HepG2 (cell line): ENCODE data around the gene BLVRA. TPM values are rescaled to one million over a fixed set of nuclear protein-coding genes. Genes with fewer than 3 reads are reported as not detected.

Source experiments
- AKNA ChIP-seq: sonication (generic); formaldehyde crosslinking; IDR thresholded peaks from 2 replicates; pipeline ENCODE4 v1.4.0; 2020; ENCODE audit warnings: missing genetic modification reagents, borderline replicate concordance
- BHLHE40 ChIP-seq: IDR thresholded peaks from 2 replicates; pipeline ENCODE4 v1.6.1; 2011; ENCODE audit warnings: low read length, improper control_type of control experiment
- EHMT2 ChIP-seq: fragments of 200-600 bp; sonication (generic); IDR thresholded peaks from 2 replicates; pipeline ENCODE4 v1.7.0; 2017; ENCODE audit warnings: antibody characterized with exemption, low read depth, low read length, borderline replicate concordance
- HCFC1 ChIP-seq: fragments of 150-350 bp; IDR thresholded peaks from 2 replicates; pipeline ENCODE4 v1.6.1; 2014; ENCODE audit warnings: low read depth, low read length
- MBD4 ChIP-seq: IDR thresholded peaks from 2 replicates; pipeline ENCODE4 v1.6.1; 2012; ENCODE audit warnings: low read length, inconsistent platforms, borderline replicate concordance
- MEIS2 ChIP-seq: sonication (generic); formaldehyde crosslinking; IDR thresholded peaks from 2 replicates; pipeline ENCODE4 v1.9.0; 2021; ENCODE audit warnings: mild to moderate bottlenecking, missing genetic modification reagents
- MIER3 ChIP-seq: IDR thresholded peaks from 2 replicates; pipeline ENCODE4 v1.6.1; 2016; ENCODE audit warnings: missing compliant biosample characterization, borderline replicate concordance
- NR2C2 ChIP-seq: sonication (generic); formaldehyde crosslinking; IDR thresholded peaks from 2 replicates; pipeline ENCODE4 v1.4.0; 2020; ENCODE audit warnings: missing genetic modification reagents, mild to moderate bottlenecking, moderate library complexity, borderline replicate concordance
- PHB2 ChIP-seq: fragments of 450-650 bp; IDR thresholded peaks from 2 replicates; pipeline ENCODE4 v1.6.1; 2018; ENCODE audit not compliant: partially characterized antibody
- PHF8 ChIP-seq: sonication (generic); formaldehyde crosslinking; IDR thresholded peaks from 2 replicates; pipeline ENCODE4 v1.5.0; 2020; ENCODE audit warnings: missing genetic modification reagents
- RAD21 ChIP-seq: fragments of 450-650 bp; formaldehyde crosslinking; IDR thresholded peaks from 2 replicates; pipeline ENCODE4 v1.5.0; 2020; ENCODE audit warnings: mild to moderate bottlenecking
- SNAI1 ChIP-seq: sonication (generic); formaldehyde crosslinking; IDR thresholded peaks from 2 replicates; pipeline ENCODE4 v1.5.0; 2020; ENCODE audit warnings: mild to moderate bottlenecking, missing genetic modification reagents, borderline replicate concordance
- SSRP1 ChIP-seq: IDR thresholded peaks from 2 replicates; pipeline ENCODE4 v1.6.1; 2016; ENCODE audit warnings: control low read depth
- ZKSCAN5 ChIP-seq: sonication (generic); formaldehyde crosslinking; IDR thresholded peaks from 2 replicates; pipeline ENCODE4 v1.5.1; 2020; ENCODE audit warnings: mild to moderate bottlenecking, missing genetic modification reagents
- ZNF101 ChIP-seq: sonication (generic); formaldehyde crosslinking; IDR thresholded peaks from 2 replicates; pipeline ENCODE4 v1.4.0; 2020; ENCODE audit warnings: mild to moderate bottlenecking, low read depth, missing genetic modification reagents, borderline replicate concordance
- ZNF225 ChIP-seq: sonication (generic); formaldehyde crosslinking; IDR thresholded peaks from 2 replicates; pipeline ENCODE4 v1.4.0; 2020; ENCODE audit warnings: mild to moderate bottlenecking, missing genetic modification reagents
- ZNF256 ChIP-seq: sonication (generic); formaldehyde crosslinking; conservative IDR thresholded peaks from 2 replicates; pipeline ENCODE4 v1.4.0; 2020; ENCODE audit warnings: missing genetic modification reagents
- ZNF501 ChIP-seq: sonication (generic); formaldehyde crosslinking; IDR thresholded peaks from 2 replicates; pipeline ENCODE4 v1.5.1; 2020; ENCODE audit warnings: mild to moderate bottlenecking, moderate library complexity, missing genetic modification reagents
- ZNF546 ChIP-seq: sonication (generic); formaldehyde crosslinking; conservative IDR thresholded peaks from 2 replicates; pipeline ENCODE4 v1.8.1; 2023; ENCODE audit warnings: mild to moderate bottlenecking, missing genetic modification reagents
- ZNF691 ChIP-seq: sonication (generic); formaldehyde crosslinking; IDR thresholded peaks from 2 replicates; pipeline ENCODE4 v1.4.0; 2020; ENCODE audit warnings: missing genetic modification reagents, low read depth, mild to moderate bottlenecking, borderline replicate concordance
- ZNF816 ChIP-seq: sonication (generic); formaldehyde crosslinking; IDR thresholded peaks from 2 replicates; pipeline ENCODE4 v1.8.0; 2022; ENCODE audit warnings: missing genetic modification reagents, mild to moderate bottlenecking, borderline replicate concordance
- ZNF850 ChIP-seq: sonication (generic); formaldehyde crosslinking; conservative IDR thresholded peaks from 2 replicates; pipeline ENCODE4 v1.9.0; 2021; ENCODE audit warnings: mild to moderate bottlenecking, missing genetic modification reagents
- ZSCAN21 ChIP-seq: sonication (generic); formaldehyde crosslinking; IDR thresholded peaks from 2 replicates; pipeline ENCODE4 v1.8.0; 2022; ENCODE audit warnings: mild to moderate bottlenecking, missing genetic modification reagents, moderate library complexity, borderline replicate concordance
- polyA plus RNA-seq, 8 experiments: library from polyadenylated mRNA; depleted of rRNA in 3 of 8; stranded (reverse) in 7 of 8; unstranded in 1 of 8; fragments of >200 nt; fragmentation: Illumina TruSeq in 4 of 8; extraction: Trizol in 4 of 8; gene quantifications; 2 replicates each; pipeline versions ENCODE4 v1.2.1 to v1.2.3, GENCODE V29; 2011 to 2016; ENCODE audit warnings: low read depth in 4 of 8, missing spikeins in 1 of 8, mixed read lengths in 1 of 8; ENCODE audit not compliant: insufficient read depth in 1 of 8
- total RNA-seq, 5 experiments: library from RNA; depleted of rRNA; stranded (reverse); fragments of >200 nt; fragmentation: Illumina TruSeq; extraction: Trizol; gene quantifications; 2 replicates each; pipeline ENCODE4 v1.2.3, GENCODE V29; 2016; ENCODE audit warnings: low read depth in 1 of 5
- TF ChIP-seq, protein P1 (sequence below): sonication (generic); formaldehyde crosslinking; IDR thresholded peaks from 2 replicates; pipeline ENCODE4 v1.9.0; 2021; ENCODE audit warnings: missing genetic modification reagents, mild to moderate bottlenecking, borderline replicate concordance

BLVRA gene
- total and polyA plus RNA-seq, 2 of the 13 experiments (the other 11 are each of a cell fraction or from before 2014, with no cell fraction given): 39.2 to 64.2 TPM

- no peak for TF ChIP-seq AKNA (CRISPR knock-in tag)
- no peak for TF ChIP-seq MEIS2
- no peak for TF ChIP-seq BHLHE40
- 0 out of 2 replicates have a peak, but pooled peaks have one; percentile 46 for TF ChIP-seq ZNF501 (CRISPR knock-in tag)
- TF ChIP-seq MBD4: no peak
- no peak for TF ChIP-seq EHMT2
- no peak for TF ChIP-seq PHB2
- TF ChIP-seq HCFC1: no peak
- TF ChIP-seq ZSCAN21 (CRISPR knock-in tag): peak; percentile 20; the same call in 1 of the 2 replicates
- TF ChIP-seq ZKSCAN5 (CRISPR knock-in tag): no peak
- TF ChIP-seq ZNF546 (CRISPR knock-in tag): no peak
- TF ChIP-seq SNAI1 (CRISPR knock-in tag): no peak
- no peak for TF ChIP-seq SSRP1 (CRISPR knock-in tag)
- 0 out of 2 replicates have a peak, but pooled peaks have one; percentile 13 for TF ChIP-seq ZNF850 (CRISPR knock-in tag)
- TF ChIP-seq ZNF225 (CRISPR knock-in tag): no peak
- peak; percentile 89 for TF ChIP-seq ZNF691 (CRISPR knock-in tag)
- no peak for TF ChIP-seq ZNF256
- no peak for TF ChIP-seq MIER3 (CRISPR knock-in tag)
- TF ChIP-seq, protein P1, sequence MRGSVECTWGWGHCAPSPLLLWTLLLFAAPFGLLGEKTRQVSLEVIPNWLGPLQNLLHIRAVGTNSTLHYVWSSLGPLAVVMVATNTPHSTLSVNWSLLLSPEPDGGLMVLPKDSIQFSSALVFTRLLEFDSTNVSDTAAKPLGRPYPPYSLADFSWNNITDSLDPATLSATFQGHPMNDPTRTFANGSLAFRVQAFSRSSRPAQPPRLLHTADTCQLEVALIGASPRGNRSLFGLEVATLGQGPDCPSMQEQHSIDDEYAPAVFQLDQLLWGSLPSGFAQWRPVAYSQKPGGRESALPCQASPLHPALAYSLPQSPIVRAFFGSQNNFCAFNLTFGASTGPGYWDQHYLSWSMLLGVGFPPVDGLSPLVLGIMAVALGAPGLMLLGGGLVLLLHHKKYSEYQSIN (CRISPR knock-in tag): no peak
- peak; percentile 81 for TF ChIP-seq PHF8 (CRISPR knock-in tag)
- no peak; the same call in 1 of the 2 replicates for TF ChIP-seq ZNF101 (CRISPR knock-in tag)
- TF ChIP-seq ZNF816 (CRISPR knock-in tag): no peak
- peak; percentile 51; the same call in 1 of the 2 replicates for TF ChIP-seq NR2C2 (CRISPR knock-in tag)
- no peak for TF ChIP-seq RAD21 (CRISPR knock-in tag)
Measured at GRCh38 chr7:43758029-43758821, at the start of gene BLVRA (continued).
